ENCODE measurements around the gene ISM1. TPM values are rescaled to one million over a fixed set of nuclear protein-coding genes. Genes with fewer than 3 reads are reported as not detected.

Gene ISM1
- total and polyA plus RNA-seq, 2 of the 13 experiments (the other 11 are each of a cell fraction or from before 2014, with no cell fraction given): 0.40 to 1.4 TPM

DNA sequence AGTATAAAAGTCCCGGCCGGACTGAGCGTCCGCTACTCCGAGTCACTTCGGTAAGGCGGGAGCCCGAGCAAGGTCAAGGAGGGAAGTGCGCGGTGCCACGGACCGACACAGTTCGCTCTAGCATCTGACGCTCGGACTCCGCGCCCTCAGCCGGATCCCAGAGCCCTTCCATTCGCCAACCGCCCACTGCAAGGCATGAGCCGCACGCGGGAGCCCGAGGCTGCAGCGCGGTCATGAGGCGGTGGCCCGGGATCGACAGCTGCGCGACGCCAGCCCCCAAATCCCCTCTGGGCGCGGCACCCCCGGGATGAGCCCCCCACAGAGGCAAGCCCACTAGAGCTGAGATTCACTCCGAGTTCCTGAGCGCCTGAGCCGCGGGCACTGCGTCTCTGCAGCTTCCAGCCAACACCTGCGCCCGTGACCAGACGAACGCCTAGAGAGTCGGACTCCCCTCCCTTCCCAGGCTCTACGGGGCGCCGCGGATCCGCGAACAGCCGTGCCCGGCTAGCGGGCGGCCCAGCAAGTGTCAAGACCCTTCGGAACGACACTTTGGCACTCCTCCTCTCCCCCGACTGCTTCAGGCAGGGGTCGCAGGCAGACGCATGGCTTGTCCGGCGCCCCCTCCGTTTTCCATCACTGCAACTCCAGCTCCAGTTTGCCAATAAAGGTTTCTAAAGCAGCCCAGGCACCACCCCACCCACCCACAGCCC lies 725 bp upstream of the ISM1 start (continued):
- TF ChIP-seq ZNF615 (CRISPR knock-in tag; IDR thresholded peaks at IDR 0.05; ENCODE audit: borderline replicate concordance) (no peak), GABPB1 (CRISPR knock-in tag; IDR thresholded peaks at IDR 0.05) (peak; percentile 58; the same call in 1 of the 2 replicates), XBP1 (CRISPR knock-in tag; IDR thresholded peaks at IDR 0.05) (no peak), MYC (CRISPR knock-in tag; IDR thresholded peaks at IDR 0.05; ENCODE audit: borderline replicate concordance) (peak; percentile 41; the same call in 1 of the 2 replicates), KDM5A (IDR thresholded peaks at IDR 0.05; ENCODE audit: borderline replicate concordance, low read length) (no peak), ZNF782 (CRISPR knock-in tag; IDR thresholded peaks at IDR 0.05; ENCODE audit: borderline replicate concordance) (peak; percentile 98), NFATC3 (CRISPR knock-in tag; IDR thresholded peaks at IDR 0.05) (no peak), TARDBP (CRISPR knock-in tag; IDR thresholded peaks at IDR 0.05) (no peak), ARHGAP35 (CRISPR knock-in tag; IDR thresholded peaks at IDR 0.05; ENCODE audit: borderline replicate concordance) (peak; percentile 91), ZNF367 (CRISPR knock-in tag; IDR thresholded peaks at IDR 0.05; ENCODE audit: borderline replicate concordance) (0 out of 2 replicates have a peak, but pooled peaks have one; percentile 76), ZC3H4 (CRISPR knock-in tag; IDR thresholded peaks at IDR 0.05; ENCODE audit: borderline replicate concordance) (0 out of 2 replicates have a peak, but pooled peaks have one; percentile 11), SOX13 (IDR thresholded peaks at IDR 0.05) (no peak), SOX13 (CRISPR knock-in tag; conservative IDR thresholded peaks at IDR 0.05 in 1 of 2, IDR thresholded peaks at IDR 0.05 in 1 of 2) (0 out of 4 replicates have a peak, but pooled peaks of 1 of the 2 experiments have one; percentile 20), BRD4 (CRISPR knock-in tag; IDR thresholded peaks at IDR 0.05) (no peak), SRSF9 (IDR thresholded peaks at IDR 0.05; ENCODE audit: borderline replicate concordance, insufficient read depth, low read depth, low read length, poor library complexity, severe bottlenecking) (no peak), FOSL1 (CRISPR knock-in tag; IDR thresholded peaks at IDR 0.05; ENCODE audit: borderline replicate concordance) (peak; percentile 49; the same call in 1 of the 2 replicates), SSRP1 (CRISPR knock-in tag; IDR thresholded peaks at IDR 0.05) (no peak), NONO (IDR thresholded peaks at IDR 0.05) (no peak), NONO (CRISPR knock-in tag; conservative IDR thresholded peaks at IDR 0.05) (0 out of 2 replicates have a peak, but pooled peaks have one; percentile 16), RFX3 (CRISPR knock-in tag; IDR thresholded peaks at IDR 0.05) (no peak), ZSCAN29 (CRISPR knock-in tag; conservative IDR thresholded peaks at IDR 0.05) (0 out of 2 replicates have a peak, but pooled peaks have one; percentile 13), MTF2 (CRISPR knock-in tag; IDR thresholded peaks at IDR 0.05; ENCODE audit: borderline replicate concordance) (no peak; the same call in 1 of the 2 replicates), CREB1 (IDR thresholded peaks at IDR 0.05) (no peak), CREB1 (CRISPR knock-in tag; IDR thresholded peaks at IDR 0.05) (no peak)
- TF ChIP-seq, protein P1, sequence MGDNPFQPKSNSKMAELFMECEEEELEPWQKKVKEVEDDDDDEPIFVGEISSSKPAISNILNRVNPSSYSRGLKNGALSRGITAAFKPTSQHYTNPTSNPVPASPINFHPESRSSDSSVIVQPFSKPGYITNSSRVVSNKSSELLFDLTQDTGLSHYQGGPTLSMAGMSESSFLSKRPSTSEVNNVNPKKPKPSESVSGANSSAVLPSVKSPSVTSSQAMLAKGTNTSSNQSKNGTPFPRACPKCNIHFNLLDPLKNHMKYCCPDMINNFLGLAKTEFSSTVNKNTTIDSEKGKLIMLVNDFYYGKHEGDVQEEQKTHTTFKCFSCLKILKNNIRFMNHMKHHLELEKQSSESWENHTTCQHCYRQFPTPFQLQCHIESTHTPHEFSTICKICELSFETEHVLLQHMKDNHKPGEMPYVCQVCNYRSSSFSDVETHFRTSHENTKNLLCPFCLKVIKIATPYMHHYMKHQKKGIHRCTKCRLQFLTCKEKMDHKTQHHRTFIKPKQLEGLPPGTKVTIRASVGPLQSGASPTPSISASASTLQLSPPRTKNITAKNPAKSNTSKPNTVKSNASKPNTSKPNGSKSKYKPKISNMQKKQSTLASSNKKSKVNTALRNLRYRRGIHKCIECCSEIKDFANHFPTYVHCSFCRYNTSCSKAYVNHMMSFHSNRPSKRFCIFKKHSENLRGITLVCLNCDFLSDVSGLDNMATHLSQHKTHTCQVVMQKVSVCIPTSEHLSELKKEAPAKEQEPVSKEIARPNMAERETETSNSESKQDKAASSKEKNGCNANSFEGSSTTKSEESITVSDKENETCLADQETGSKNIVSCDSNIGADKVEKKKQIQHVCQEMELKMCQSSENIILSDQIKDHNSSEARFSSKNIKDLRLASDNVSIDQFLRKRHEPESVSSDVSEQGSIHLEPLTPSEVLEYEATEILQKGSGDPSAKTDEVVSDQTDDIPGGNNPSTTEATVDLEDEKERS (CRISPR knock-in tag; IDR thresholded peaks at IDR 0.05): no peak
- TF ChIP-seq, protein P2, sequence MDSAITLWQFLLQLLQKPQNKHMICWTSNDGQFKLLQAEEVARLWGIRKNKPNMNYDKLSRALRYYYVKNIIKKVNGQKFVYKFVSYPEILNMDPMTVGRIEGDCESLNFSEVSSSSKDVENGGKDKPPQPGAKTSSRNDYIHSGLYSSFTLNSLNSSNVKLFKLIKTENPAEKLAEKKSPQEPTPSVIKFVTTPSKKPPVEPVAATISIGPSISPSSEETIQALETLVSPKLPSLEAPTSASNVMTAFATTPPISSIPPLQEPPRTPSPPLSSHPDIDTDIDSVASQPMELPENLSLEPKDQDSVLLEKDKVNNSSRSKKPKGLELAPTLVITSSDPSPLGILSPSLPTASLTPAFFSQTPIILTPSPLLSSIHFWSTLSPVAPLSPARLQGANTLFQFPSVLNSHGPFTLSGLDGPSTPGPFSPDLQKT (CRISPR knock-in tag; IDR thresholded peaks at IDR 0.05; ENCODE audit: borderline replicate concordance): no peak; the same call in 1 of the 2 replicates

Data from HepG2 (cell line).